ENCODE results near the gene CCAR1.

DNA sequence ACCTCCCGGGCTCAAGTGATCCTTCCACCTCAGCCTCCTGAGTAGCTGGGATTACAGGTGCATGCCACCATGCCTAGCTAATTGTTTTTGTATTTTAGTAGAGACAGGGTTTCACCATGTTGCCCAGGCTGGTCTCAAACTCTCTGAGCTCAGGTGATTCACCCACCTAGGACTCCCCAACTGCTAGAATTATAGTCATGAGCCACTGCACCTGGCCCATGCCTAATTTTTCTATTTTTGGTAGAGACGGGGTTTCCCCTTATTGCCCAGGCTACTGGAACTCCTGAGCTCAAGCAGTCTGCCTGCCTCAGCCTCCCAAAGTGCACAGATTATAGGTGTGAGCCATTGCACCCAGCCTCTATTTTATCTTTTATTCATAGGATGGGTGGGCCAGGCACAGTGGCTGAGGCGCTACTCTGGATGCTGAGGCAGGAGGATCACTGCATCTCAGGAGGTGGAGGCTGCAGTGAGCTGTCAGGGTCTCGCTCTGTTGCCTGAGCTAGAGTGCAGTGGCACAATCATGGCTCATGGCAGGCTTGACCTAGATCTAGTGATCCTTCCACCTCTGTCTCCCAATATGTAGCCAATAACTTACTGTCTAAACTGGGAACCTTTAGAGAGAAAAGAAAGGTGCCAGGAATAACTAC is 75.0 kb downstream of the CCAR1 start:
- TF ChIP-seq POLR2AphosphoS5 (IDR thresholded peaks at IDR 0.05) (no peak), POLR2A (IDR thresholded peaks at IDR 0.05) (no peak)
